Prostate gland (tissue), 2 donors: ENCODE measurements around the gene CCDC69. TPM values are rescaled to one million over a fixed set of nuclear protein-coding genes. Genes with fewer than 3 reads are reported as not detected.

Source experiments
- DNase-seq: peaks from one replicate; pipeline ENCODE4 v3.0.0-alpha.2; 2019; ENCODE audit warnings: low spot score
- H3K27ac ChIP-seq, 2 donors: fragments of 200-600 bp; sonication (generic); 2 replicates each; pipeline ENCODE4 v1.5.1; 2017 to 2019
- H3K27me3 ChIP-seq: fragments of 200-600 bp; sonication (generic); replicated peaks from 2 replicates; pipeline ENCODE4 v1.5.1; 2019; ENCODE audit not compliant: insufficient read depth
- H3K36me3 ChIP-seq, 2 donors: fragments of 200-600 bp; sonication (generic); 1 replicate in 1 of 2; 2 replicates in 1 of 2; pipeline versions ENCODE4 v1.5.1 to v1.8.1; 2017 to 2019
- H3K4me1 ChIP-seq: fragments of 200-600 bp; sonication (generic); replicated peaks from 2 replicates; pipeline ENCODE4 v1.5.1; 2019
- H3K4me3 ChIP-seq, 2 donors: fragments of 200-600 bp; sonication (generic); 2 replicates each; pipeline ENCODE4 v1.5.1; 2017 to 2019
- H3K9me3 ChIP-seq: fragments of 200-600 bp; sonication (generic); 2 replicates; pipeline ENCODE4 v1.5.1; 2017
- POLR2A ChIP-seq: fragments of 450-650 bp; IDR thresholded peaks from one replicate; pipeline ENCODE4 v1.6.1; 2016; ENCODE audit warnings: antibody characterized with exemption, mild to moderate bottlenecking
- POLR2AphosphoS5 ChIP-seq: sonication (generic); formaldehyde crosslinking; IDR thresholded peaks from one replicate; pipeline ENCODE4 v1.6.1; 2017; ENCODE audit warnings: antibody characterized with exemption
- WGBS: methylation state at CpG from one replicate; pipeline ENCODE4 v1.1.5; 2018; 5-methylcytosine and 5-hydroxymethylcytosine counted together
- intact Hi-C: fragments of 100-400 bp; cut with DNase I; formaldehyde crosslinking; loops from one replicate; pipeline ENCODE4 v1.14.2; 2022
- total RNA-seq, 2 donors: library from RNA; depleted of rRNA; stranded (reverse); fragments of >200 nt; gene quantifications; one replicate each; pipeline ENCODE4 v1.1.0, GENCODE V29; 2016
- TF ChIP-seq, protein P1 (sequence below), 4 experiments: fragments of 200-600 bp in 2 of 4; fragments of 450-650 bp in 2 of 4; sonication (generic) in 2 of 4; IDR thresholded peaks; 1 replicate in 3 of 4; 2 replicates in 1 of 4; pipeline ENCODE4 v1.5.1; 2016 to 2019; ENCODE audit warnings: antibody characterized with exemption in 4 of 4, mild to moderate bottlenecking in 2 of 4, moderate library complexity in 2 of 4

CCDC69 gene
- total RNA-seq, 2 donors from 2014 or later = 28.2 to 53.8 TPM

DNA sequence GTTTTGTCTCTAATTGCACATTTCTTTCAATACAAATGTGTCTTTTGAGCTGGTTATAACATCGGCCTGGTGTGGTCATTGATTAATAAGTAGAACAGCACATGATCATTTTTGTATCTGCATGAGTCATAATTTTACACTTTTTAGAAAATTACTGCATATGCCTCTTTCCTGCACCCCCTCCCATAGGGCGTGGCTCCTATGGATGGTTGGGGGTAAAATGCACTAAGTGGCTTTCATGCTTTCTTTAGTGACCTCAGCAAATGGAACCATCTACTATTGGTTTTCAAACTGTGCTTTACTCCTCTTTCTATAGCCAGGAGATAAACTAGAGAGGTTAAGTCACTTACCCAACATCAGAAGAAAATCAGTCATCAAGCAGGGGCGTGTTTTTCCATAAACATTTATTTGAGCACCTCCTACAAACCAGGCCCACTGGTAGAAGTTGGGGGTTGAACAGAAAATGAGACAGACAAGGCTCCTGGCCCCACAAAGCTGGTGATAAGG lies 70.1 kb downstream of the CCDC69 start:
- H3K4me1 ChIP-seq = peaks cover 5% of the 10 kb centered on the region
- no peak overlapping the region for H3K4me3 ChIP-seq
- H3K36me3 ChIP-seq = no peaks in the 10 kb centered on the region
- intact Hi-C loops = no loop called here
- no peak for DNase-seq
- TF ChIP-seq, protein P1, sequence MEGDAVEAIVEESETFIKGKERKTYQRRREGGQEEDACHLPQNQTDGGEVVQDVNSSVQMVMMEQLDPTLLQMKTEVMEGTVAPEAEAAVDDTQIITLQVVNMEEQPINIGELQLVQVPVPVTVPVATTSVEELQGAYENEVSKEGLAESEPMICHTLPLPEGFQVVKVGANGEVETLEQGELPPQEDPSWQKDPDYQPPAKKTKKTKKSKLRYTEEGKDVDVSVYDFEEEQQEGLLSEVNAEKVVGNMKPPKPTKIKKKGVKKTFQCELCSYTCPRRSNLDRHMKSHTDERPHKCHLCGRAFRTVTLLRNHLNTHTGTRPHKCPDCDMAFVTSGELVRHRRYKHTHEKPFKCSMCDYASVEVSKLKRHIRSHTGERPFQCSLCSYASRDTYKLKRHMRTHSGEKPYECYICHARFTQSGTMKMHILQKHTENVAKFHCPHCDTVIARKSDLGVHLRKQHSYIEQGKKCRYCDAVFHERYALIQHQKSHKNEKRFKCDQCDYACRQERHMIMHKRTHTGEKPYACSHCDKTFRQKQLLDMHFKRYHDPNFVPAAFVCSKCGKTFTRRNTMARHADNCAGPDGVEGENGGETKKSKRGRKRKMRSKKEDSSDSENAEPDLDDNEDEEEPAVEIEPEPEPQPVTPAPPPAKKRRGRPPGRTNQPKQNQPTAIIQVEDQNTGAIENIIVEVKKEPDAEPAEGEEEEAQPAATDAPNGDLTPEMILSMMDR (IDR thresholded peaks at IDR 0.05) = no peak
- TF ChIP-seq POLR2A = no peak
- TF ChIP-seq POLR2AphosphoS5 = no peak
- H3K27me3 ChIP-seq = no peaks in the 10 kb centered on the region
- H3K9me3 ChIP-seq = no peaks in the 10 kb centered on the region
- no peak overlapping the region for H3K27ac ChIP-seq
- WGBS = 79% methylated on average over 3 of the region's 3 CpGs

DNA sequence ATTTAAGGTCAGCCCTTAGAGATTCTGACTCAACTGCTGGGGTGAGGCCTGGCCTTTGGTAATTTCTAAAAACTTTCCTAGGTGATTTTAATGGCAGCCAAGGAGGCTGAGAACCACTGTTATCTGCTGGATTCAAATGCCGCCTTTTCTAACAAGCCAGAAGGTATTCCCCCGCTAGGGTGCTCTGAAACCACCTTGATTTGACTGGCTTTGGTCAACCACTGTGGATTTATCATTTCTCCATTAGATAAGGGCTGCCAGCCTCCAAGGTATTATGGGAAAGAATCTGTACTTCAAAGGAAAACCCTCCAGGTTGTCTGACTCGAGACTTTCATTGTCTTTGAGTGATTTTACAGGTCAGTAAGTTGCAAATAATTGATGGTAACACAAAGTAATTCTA lies 70.6 kb downstream of the CCDC69 start:
- intact Hi-C loops = no loop called here
- H3K27me3 ChIP-seq = no peaks in the 10 kb centered on the region
- H3K4me1 ChIP-seq = peaks cover 5% of the 10 kb centered on the region
- H3K27ac ChIP-seq = no peak overlapping the region
- H3K4me3 ChIP-seq = no peak overlapping the region
- no peaks in the 10 kb centered on the region for H3K36me3 ChIP-seq
- H3K9me3 ChIP-seq = no peaks in the 10 kb centered on the region
- TF ChIP-seq POLR2AphosphoS5 = no peak
- TF ChIP-seq, protein P1 (IDR thresholded peaks at IDR 0.05) = no peak
- no peak for TF ChIP-seq POLR2A
- WGBS = 79% methylated on average over 3 of the region's 3 CpGs
- DNase-seq = no peak

DNA sequence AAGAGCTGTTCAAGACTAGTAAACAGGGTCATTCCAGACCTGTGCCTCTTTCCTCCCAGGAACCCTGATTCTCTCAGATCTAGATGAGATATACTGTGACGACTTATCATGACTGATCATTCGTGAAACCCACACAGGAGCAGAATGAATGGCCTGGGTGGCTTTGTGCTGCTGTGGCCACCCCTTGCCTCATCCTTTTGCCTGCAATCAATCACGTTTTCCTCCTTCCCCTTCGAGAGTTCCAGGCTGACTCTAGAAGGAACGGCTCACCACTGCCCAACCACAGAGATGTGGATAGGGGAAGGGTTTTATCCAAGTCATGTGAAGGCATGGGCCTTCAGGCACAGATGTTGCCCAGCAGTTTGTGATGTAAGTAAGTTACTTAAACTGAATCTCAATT lies 72.1 kb downstream of the CCDC69 start:
- H3K9me3 ChIP-seq = no peaks in the 10 kb centered on the region
- peak overlapping the region; percentile 64 for H3K27ac ChIP-seq
- TF ChIP-seq POLR2A (no peak), POLR2AphosphoS5 (no peak)
- TF ChIP-seq, protein P1 (IDR thresholded peaks at IDR 0.05) = no peak
- H3K4me3 ChIP-seq = no peak overlapping the region
- 82% methylated on average over 5 of the region's 5 CpGs for WGBS
- H3K36me3 ChIP-seq = no peaks in the 10 kb centered on the region
- no peak for DNase-seq
- no peaks in the 10 kb centered on the region for H3K27me3 ChIP-seq
- intact Hi-C loops = no loop called here
- peaks cover 5% of the 10 kb centered on the region for H3K4me1 ChIP-seq

DNA sequence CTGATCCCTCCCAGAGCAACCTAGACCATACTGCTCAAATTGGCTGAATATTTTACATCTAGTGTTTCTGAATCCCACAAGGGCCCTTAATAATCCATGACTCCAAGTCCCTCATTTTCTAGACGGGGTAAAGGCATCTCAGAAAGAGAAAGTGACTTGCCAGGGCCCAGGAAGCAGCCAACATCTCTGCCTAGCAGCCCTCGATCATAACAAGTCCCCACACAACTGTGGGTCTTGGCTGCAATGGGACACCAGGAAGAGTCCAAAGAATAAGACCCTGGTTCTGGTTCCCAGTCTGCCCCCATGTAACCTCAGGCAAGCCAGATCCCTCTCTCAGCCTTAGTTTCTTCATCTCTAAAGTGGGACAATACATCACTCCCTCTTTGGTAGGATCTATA lies 72.6 kb downstream of the CCDC69 start:
- Histone ChIP-seq H3K4me3 (no peak overlapping the region), H3K27me3 (no peaks in the 10 kb centered on the region), H3K4me1 (peaks cover 5% of the 10 kb centered on the region), H3K36me3 (no peaks in the 10 kb centered on the region), H3K9me3 (no peaks in the 10 kb centered on the region), H3K27ac (peak overlapping the region; percentile 64)
- 13% methylated on average over 2 of the region's 2 CpGs for WGBS
- DNase-seq = no peak
- intact Hi-C loops = no loop called here
- TF ChIP-seq POLR2A (no peak), POLR2AphosphoS5 (no peak)
- TF ChIP-seq, protein P1 (IDR thresholded peaks at IDR 0.05) = no peak

DNA sequence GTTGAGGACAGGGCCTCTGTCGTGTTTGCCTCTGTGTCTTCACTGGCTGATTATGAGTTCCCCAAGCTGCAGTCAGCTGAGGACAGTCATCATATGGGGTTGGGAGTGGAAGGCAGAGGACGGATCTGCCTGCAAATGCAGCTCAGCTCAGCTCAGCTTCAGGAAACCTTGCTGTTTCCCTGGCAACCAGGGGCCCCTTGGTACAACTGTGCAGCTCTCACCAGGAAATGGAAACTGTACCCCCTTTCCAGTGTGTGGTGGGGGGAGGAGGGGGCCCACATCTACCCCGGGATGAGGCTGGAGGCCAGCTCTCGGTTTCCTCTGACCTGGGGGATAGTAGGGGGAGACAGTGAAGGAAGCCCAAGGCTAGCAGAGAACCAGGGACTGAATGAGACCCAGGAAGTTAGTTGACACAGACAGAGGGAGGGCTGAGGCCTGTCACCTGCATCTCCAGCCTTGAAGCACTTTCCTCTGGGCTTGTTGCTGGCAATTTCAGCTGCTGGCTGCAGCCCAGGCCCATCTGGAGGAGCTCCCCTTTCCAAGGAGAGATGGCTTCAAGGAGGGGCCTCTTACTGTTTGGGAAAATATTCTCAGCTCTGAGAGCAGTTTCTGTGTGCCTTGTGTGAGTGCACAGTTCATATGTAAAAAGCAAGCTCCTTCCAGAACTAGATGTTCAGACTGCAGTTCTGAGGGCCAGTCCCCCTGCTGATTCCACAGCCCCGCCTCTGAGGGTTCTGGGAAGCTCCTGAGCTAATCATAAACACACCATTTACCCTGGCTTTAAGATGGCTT lies 73.2 kb downstream of the CCDC69 start:
- no peak overlapping the region for H3K4me3 ChIP-seq
- 20% methylated on average over 5 of the region's 5 CpGs for whole genome bisulfite sequencing
- no peaks in the 10 kb centered on the region for H3K36me3 ChIP-seq
- intact Hi-C loops = no loop called here
- DNase-seq = no peak
- peaks cover 5% of the 10 kb centered on the region for H3K4me1 ChIP-seq
- no peaks in the 10 kb centered on the region for H3K9me3 ChIP-seq
- H3K27ac ChIP-seq = peak overlapping the region; percentile 64
- TF ChIP-seq, protein P1 (IDR thresholded peaks at IDR 0.05) = no peak
- TF ChIP-seq POLR2A = no peak
- TF ChIP-seq POLR2AphosphoS5 = no peak
- H3K27me3 ChIP-seq = no peaks in the 10 kb centered on the region
